Limb (tissue), 2 donors: ENCODE results near the gene CDY1.
"Not testable (repeated sequence)": the region's sequence is repeated elsewhere in the genome, so short reads cannot be mapped to it uniquely, and the experiment has no call there.

Experiments used
- DNase-seq, 2 donors: peaks; one replicate each; pipeline ENCODE4 v3.0.0-alpha.2; 2016; ENCODE audit errors: extremely low spot score in 2 of 2

The CDY1 gene

GRCh38 chrY:25621817-25622216 is at the start of gene CDY1:
Gene CDY1 (plus strand): TSS chrY:25622117. CDS start chrY:25622443, 326 bp downstream.
- not testable (repeated sequence) for DNase-seq

GRCh38 chrY:25593336-25593735 is 28.6 kb upstream of the CDY1 start:
- DNase-seq: not testable (repeated sequence)

GRCh38 chrY:25620209-25620608 is 1.7 kb upstream of the CDY1 start:
- not testable (repeated sequence) for DNase-seq

- not testable (repeated sequence) for DNase-seq
Measured at GRCh38 chrY:25626524-25626923, 4.6 kb downstream of the CDY1 start.

GRCh38 chrY:25630383-25631112 is 8.6 kb downstream of the CDY1 start:
- not testable (repeated sequence) for DNase-seq

- not testable (repeated sequence) for DNase-seq
Measured at GRCh38 chrY:25639852-25640251, 17.9 kb downstream of the CDY1 start.

- not testable (repeated sequence) for DNase-seq
Measured at GRCh38 chrY:25643024-25643915, 21.4 kb downstream of the CDY1 start.
